ENCODE data around the gene PAPSS2.

DNA sequence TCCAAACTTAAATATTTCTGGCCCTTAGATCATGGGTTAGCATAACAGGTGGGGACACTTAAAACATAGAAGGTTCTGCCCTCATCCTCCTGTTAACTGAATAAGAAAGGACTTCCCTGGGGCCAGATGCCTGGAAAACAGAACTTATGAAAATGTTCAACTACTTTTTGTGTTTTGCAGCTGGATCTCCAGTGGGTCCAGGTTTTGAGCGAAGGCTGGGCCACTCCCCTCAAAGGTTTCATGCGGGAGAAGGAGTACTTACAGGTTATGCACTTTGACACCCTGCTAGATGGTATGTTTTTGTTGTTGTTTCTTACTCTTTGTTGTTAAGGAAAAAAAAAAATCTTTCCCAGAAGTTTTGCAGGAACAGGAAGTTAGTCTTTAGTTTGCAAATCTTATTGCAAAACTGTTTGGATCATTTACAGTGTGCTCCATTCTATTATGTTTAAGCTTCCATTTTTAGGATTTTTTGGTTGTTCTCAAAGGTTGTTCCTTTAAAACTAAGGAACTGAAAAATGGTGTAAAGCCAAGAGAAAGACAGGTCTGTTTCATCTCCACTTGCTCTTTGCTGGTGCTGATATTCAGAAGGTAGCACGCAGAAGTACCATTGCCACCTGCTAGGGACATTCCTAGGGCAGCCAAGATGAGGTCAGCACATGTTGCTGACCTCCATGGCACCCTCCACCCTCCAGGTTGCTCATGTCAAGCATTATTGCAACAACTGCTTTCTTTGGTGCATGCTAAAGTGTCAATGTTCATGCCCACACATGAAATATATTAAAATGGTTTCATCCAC, 56.1 kb downstream of the PAPSS2 start:
- TF ChIP-seq, protein P1, sequence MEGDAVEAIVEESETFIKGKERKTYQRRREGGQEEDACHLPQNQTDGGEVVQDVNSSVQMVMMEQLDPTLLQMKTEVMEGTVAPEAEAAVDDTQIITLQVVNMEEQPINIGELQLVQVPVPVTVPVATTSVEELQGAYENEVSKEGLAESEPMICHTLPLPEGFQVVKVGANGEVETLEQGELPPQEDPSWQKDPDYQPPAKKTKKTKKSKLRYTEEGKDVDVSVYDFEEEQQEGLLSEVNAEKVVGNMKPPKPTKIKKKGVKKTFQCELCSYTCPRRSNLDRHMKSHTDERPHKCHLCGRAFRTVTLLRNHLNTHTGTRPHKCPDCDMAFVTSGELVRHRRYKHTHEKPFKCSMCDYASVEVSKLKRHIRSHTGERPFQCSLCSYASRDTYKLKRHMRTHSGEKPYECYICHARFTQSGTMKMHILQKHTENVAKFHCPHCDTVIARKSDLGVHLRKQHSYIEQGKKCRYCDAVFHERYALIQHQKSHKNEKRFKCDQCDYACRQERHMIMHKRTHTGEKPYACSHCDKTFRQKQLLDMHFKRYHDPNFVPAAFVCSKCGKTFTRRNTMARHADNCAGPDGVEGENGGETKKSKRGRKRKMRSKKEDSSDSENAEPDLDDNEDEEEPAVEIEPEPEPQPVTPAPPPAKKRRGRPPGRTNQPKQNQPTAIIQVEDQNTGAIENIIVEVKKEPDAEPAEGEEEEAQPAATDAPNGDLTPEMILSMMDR (IDR thresholded peaks at IDR 0.05; ENCODE audit: low read depth, low read length, missing input control), result no peak
- TF ChIP-seq FOXA1 (IDR thresholded peaks at IDR 0.05), result no peak
- TF ChIP-seq FOXA2 (IDR thresholded peaks at IDR 0.05), result no peak
- TF ChIP-seq, protein P2, sequence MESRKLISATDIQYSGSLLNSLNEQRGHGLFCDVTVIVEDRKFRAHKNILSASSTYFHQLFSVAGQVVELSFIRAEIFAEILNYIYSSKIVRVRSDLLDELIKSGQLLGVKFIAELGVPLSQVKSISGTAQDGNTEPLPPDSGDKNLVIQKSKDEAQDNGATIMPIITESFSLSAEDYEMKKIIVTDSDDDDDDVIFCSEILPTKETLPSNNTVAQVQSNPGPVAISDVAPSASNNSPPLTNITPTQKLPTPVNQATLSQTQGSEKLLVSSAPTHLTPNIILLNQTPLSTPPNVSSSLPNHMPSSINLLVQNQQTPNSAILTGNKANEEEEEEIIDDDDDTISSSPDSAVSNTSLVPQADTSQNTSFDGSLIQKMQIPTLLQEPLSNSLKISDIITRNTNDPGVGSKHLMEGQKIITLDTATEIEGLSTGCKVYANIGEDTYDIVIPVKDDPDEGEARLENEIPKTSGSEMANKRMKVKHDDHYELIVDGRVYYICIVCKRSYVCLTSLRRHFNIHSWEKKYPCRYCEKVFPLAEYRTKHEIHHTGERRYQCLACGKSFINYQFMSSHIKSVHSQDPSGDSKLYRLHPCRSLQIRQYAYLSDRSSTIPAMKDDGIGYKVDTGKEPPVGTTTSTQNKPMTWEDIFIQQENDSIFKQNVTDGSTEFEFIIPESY (IDR thresholded peaks at IDR 0.05), result no peak
- no peak for TF ChIP-seq RXRA (IDR thresholded peaks at IDR 0.05)
- no peak for TF ChIP-seq YY1 (IDR thresholded peaks at IDR 0.05)

Data from liver (tissue), 3 donors.